HEK293 (cell line): ENCODE measurements around the gene ICAM2.

Source experiments
- CTCF ChIA-PET: fragments of 350-600 bp; formaldehyde crosslinking; extraction: SDS; loops from one replicate; lab custom pipeline; 2021; ENCODE audit warnings: antibody characterized with exemption; lab: Yijun Ruan, JAX
- POLR2A ChIA-PET: fragments of 300-600 bp; formaldehyde crosslinking; extraction: SDS; loops from one replicate; lab custom pipeline; 2020; ENCODE audit warnings: antibody characterized with exemption, inconsistent platforms; lab: Yijun Ruan, JAX
- H3K27ac ChIP-seq: fragments of 200-500 bp; sonication (Bioruptor generic); 2 replicates; pipeline ENCODE4 v1.5.1; 2014; ENCODE audit warnings: low read depth, low read length, control low read depth, inconsistent platforms; ENCODE audit errors: extremely low read depth
- H3K36me3 ChIP-seq, 2 experiments: fragments of 200-500 bp in 1 of 2; sonication (Bioruptor generic) in 1 of 2; 1 replicate in 1 of 2; 2 replicates in 1 of 2; pipeline ENCODE4 v1.5.1; 2014 to 2017; ENCODE audit warnings: inconsistent platforms in 2 of 2, low read length in 2 of 2; ENCODE audit not compliant: control insufficient read depth in 2 of 2, insufficient read depth in 1 of 2
- H3K4me1 ChIP-seq: fragments of 200-500 bp; sonication (Bioruptor generic); 2 replicates; pipeline ENCODE4 v1.5.1; 2014; ENCODE audit warnings: mild to moderate bottlenecking, low read length, inconsistent platforms; ENCODE audit not compliant: control insufficient read depth, insufficient read depth
- H3K4me3 ChIP-seq: 2 replicates; pipeline ENCODE4 v1.5.1; 2011; ENCODE audit warnings: low read depth, mild to moderate bottlenecking, control low read depth, low read length, moderate library complexity
- H3K9me3 ChIP-seq: fragments of 200-500 bp; sonication (Bioruptor generic); 2 replicates; pipeline ENCODE4 v1.5.1; 2014; ENCODE audit warnings: low read depth, low read length, inconsistent platforms; ENCODE audit not compliant: control insufficient read depth, insufficient read depth
- EGR2 ChIP-seq: fragments of 450-650 bp; formaldehyde crosslinking; IDR thresholded peaks from 2 replicates; pipeline ENCODE4 v1.5.1; 2016; ENCODE audit warnings: low read depth, missing biosample characterization, missing genetic modification characterization
- PRDM2 ChIP-seq: fragments of 450-650 bp; formaldehyde crosslinking; IDR thresholded peaks from 2 replicates; pipeline ENCODE4 v1.5.1; 2016; ENCODE audit warnings: missing biosample characterization, missing genetic modification characterization, borderline replicate concordance
- TSHZ1 ChIP-seq: fragments of 450-650 bp; formaldehyde crosslinking; IDR thresholded peaks from 2 replicates; pipeline ENCODE4 v1.5.1; 2016; ENCODE audit warnings: missing biosample characterization, missing genetic modification characterization, borderline replicate concordance
- YY1 ChIP-seq: fragments of 450-650 bp; formaldehyde crosslinking; IDR thresholded peaks from 2 replicates; pipeline ENCODE4 v1.5.1; 2018; ENCODE audit warnings: missing biosample characterization, missing genetic modification characterization
- ZBTB21 ChIP-seq: fragments of 450-650 bp; formaldehyde crosslinking; IDR thresholded peaks from 2 replicates; pipeline ENCODE4 v1.5.1; 2017; ENCODE audit warnings: missing biosample characterization, missing genetic modification characterization
- ZFHX2 ChIP-seq: fragments of 450-650 bp; formaldehyde crosslinking; conservative IDR thresholded peaks from 2 replicates; pipeline ENCODE4 v1.5.1; 2016; ENCODE audit warnings: missing biosample characterization, missing genetic modification characterization
- ZNF157 ChIP-seq: fragments of 450-650 bp; formaldehyde crosslinking; IDR thresholded peaks from 2 replicates; pipeline ENCODE4 v1.5.1; 2016; ENCODE audit warnings: missing biosample characterization, missing genetic modification characterization
- ZNF18 ChIP-seq: fragments of 450-650 bp; formaldehyde crosslinking; IDR thresholded peaks from 2 replicates; pipeline ENCODE4 v1.5.1; 2016; ENCODE audit warnings: missing biosample characterization, missing genetic modification characterization
- ZNF362 ChIP-seq: fragments of 450-650 bp; formaldehyde crosslinking; IDR thresholded peaks from 2 replicates; pipeline ENCODE4 v1.5.1; 2016; ENCODE audit warnings: missing biosample characterization, missing genetic modification characterization
- ZNF433 ChIP-seq: fragments of 450-650 bp; formaldehyde crosslinking; IDR thresholded peaks from 2 replicates; pipeline ENCODE4 v1.5.1; 2016; ENCODE audit warnings: missing biosample characterization, missing genetic modification characterization, low read depth
- ZNF548 ChIP-seq: fragments of 450-650 bp; formaldehyde crosslinking; IDR thresholded peaks from 2 replicates; pipeline ENCODE4 v1.5.1; 2016; ENCODE audit warnings: missing biosample characterization, missing genetic modification characterization
- ZNF600 ChIP-seq: fragments of 450-650 bp; formaldehyde crosslinking; IDR thresholded peaks from 2 replicates; pipeline ENCODE4 v1.5.1; 2016; ENCODE audit warnings: missing biosample characterization, missing genetic modification characterization
- ZNF626 ChIP-seq: fragments of 450-650 bp; sonication (Bioruptor Pico); formaldehyde crosslinking; IDR thresholded peaks from 2 replicates; pipeline ENCODE4 v1.5.1; 2018; ENCODE audit warnings: missing biosample characterization, missing genetic modification characterization, inconsistent platforms
- ZNF629 ChIP-seq: fragments of 450-650 bp; formaldehyde crosslinking; IDR thresholded peaks from 2 replicates; pipeline ENCODE4 v1.5.1; 2017; ENCODE audit warnings: missing biosample characterization, missing genetic modification characterization
- ZNF658 ChIP-seq: fragments of 450-650 bp; formaldehyde crosslinking; IDR thresholded peaks from 2 replicates; pipeline ENCODE4; 2016; ENCODE audit warnings: missing biosample characterization, missing genetic modification characterization
- ZNF660 ChIP-seq: fragments of 450-650 bp; IDR thresholded peaks from 2 replicates; pipeline ENCODE4 v1.5.1; 2018; ENCODE audit warnings: missing biosample characterization, mild to moderate bottlenecking, missing genetic modification characterization
- ZNF707 ChIP-seq: fragments of 450-650 bp; formaldehyde crosslinking; IDR thresholded peaks from 2 replicates; pipeline ENCODE4 v1.5.1; 2016; ENCODE audit warnings: missing biosample characterization, missing genetic modification characterization

The ICAM2 gene

GRCh38 chr17:63967953-63968352 lies 52.5 kb downstream of the ICAM2 start:
- H3K4me1 ChIP-seq: no peaks in the 10 kb centered on the region
- TF ChIP-seq ZNF433 (tag by site-specific recombination): no peak
- no peak for TF ChIP-seq ZFHX2 (tag by site-specific recombination)
- no peak for TF ChIP-seq PRDM2
- TF ChIP-seq, all 188 proteins: peak for 0
- CTCF ChIA-PET: interaction anchor here (0.6 to 1.4 kb wide), 2 partner anchors 17 to 49 kb away, joined by 3 to 5 read pairs; no protein-coding TSS in a partner anchor
- POLR2A ChIA-PET: no interaction called here
- no peaks in the 10 kb centered on the region for H3K9me3 ChIP-seq
- no peak overlapping the region for H3K27ac ChIP-seq
- no peaks in the 10 kb centered on the region for H3K36me3 ChIP-seq
- H3K4me3 ChIP-seq: no peak overlapping the region

GRCh38 chr17:63966646-63967264 lies 53.7 kb downstream of the ICAM2 start:
- POLR2A ChIA-PET: no interaction called here
- no peak overlapping the region for H3K27ac ChIP-seq
- no peaks in the 10 kb centered on the region for H3K9me3 ChIP-seq
- TF ChIP-seq ZNF18 (tag by site-specific recombination) (no peak), ZNF658 (tag by site-specific recombination) (no peak), ZNF600 (no peak), ZNF548 (tag by site-specific recombination) (no peak), ZNF707 (tag by site-specific recombination) (no peak), ZBTB21 (no peak), ZFHX2 (tag by site-specific recombination) (peak; percentile 57), YY1 (tag by site-specific recombination) (no peak), ZNF362 (tag by site-specific recombination) (no peak), EGR2 (tag by site-specific recombination) (peak; percentile 27; the same call in 1 of the 2 replicates), TSHZ1 (tag by site-specific recombination) (no peak), ZNF660 (tag by site-specific recombination) (no peak), ZNF629 (tag by site-specific recombination) (no peak), ZNF626 (tag by site-specific recombination) (no peak), ZNF157 (peak; percentile 99)
- CTCF ChIA-PET: interaction anchor here (0.6 to 2.0 kb wide), 2 partner anchors 48 to 51 kb away, joined by 4 read pairs; partner anchors contain the start of gene GH1
- H3K36me3 ChIP-seq: no peaks in the 10 kb centered on the region
- no peaks in the 10 kb centered on the region for H3K4me1 ChIP-seq
- H3K4me3 ChIP-seq: no peak overlapping the region
